Transverse colon (tissue), 4 donors: Measurements from ENCODE around the gene FBXL3. TPM values are rescaled to one million over a fixed set of nuclear protein-coding genes. Genes with fewer than 3 reads are reported as not detected.

ENCODE experiments used
- DNase-seq: peaks from one replicate; pipeline ENCODE4 v3.0.0-alpha.2; 2019
- H3K27ac ChIP-seq, 4 donors: fragments of 200-600 bp; sonication (generic); 2 replicates each; pipeline ENCODE4 v1.5.1; 2016 to 2018; ENCODE audit warnings: inconsistent platforms in 4 of 4
- H3K27me3 ChIP-seq: fragments of 200-600 bp; sonication (generic); 2 replicates; pipeline ENCODE4 v1.5.1; 2017; ENCODE audit warnings: inconsistent platforms
- H3K36me3 ChIP-seq, 4 donors: fragments of 200-600 bp; sonication (generic); 2 replicates each; pipeline ENCODE4 v1.5.1; 2017 to 2019; ENCODE audit warnings: inconsistent platforms in 4 of 4
- H3K4me1 ChIP-seq, 4 donors: fragments of 200-600 bp; sonication (generic); 2 replicates each; pipeline ENCODE4 v1.5.1; 2017 to 2020; ENCODE audit warnings: inconsistent platforms in 4 of 4
- H3K4me3 ChIP-seq, 4 donors: fragments of 200-600 bp; sonication (generic); 1 replicate in 1 of 4; 2 replicates in 3 of 4; pipeline versions ENCODE4 v1.5.1 to v1.6.1; 2017 to 2019; ENCODE audit warnings: inconsistent platforms in 4 of 4
- H3K9me3 ChIP-seq, 2 donors: fragments of 200-600 bp; sonication (generic); 2 replicates each; pipeline ENCODE4 v1.5.1; 2017 to 2019; ENCODE audit warnings: inconsistent platforms in 2 of 2
- EP300 ChIP-seq: sonication (generic); formaldehyde crosslinking; IDR thresholded peaks from one replicate; pipeline ENCODE4 v1.6.1; 2017; ENCODE audit warnings: antibody characterized with exemption, low read depth
- POLR2A ChIP-seq: fragments of 450-650 bp; IDR thresholded peaks from one replicate; pipeline ENCODE4 v1.6.1; 2016; ENCODE audit warnings: antibody characterized with exemption, mild to moderate bottlenecking, moderate library complexity
- POLR2AphosphoS5 ChIP-seq, 3 donors: sonication (generic); formaldehyde crosslinking; IDR thresholded peaks; one replicate each; pipeline ENCODE4 v1.6.1; 2016; ENCODE audit warnings: antibody characterized with exemption in 3 of 3
- WGBS, 2 donors: methylation state at CpG; one replicate each; pipeline ENCODE4 v1.1.5; 2018; ENCODE audit warnings: low coverage in 1 of 2; 5-methylcytosine and 5-hydroxymethylcytosine counted together
- in situ Hi-C, 4 donors: fragments of 200-750 bp; cut with MboI; loops; one replicate each; pipeline versions ENCODE4 v1.15.0 to v1.15.1; 2017; ENCODE audit warnings: low sequenced_read_pairs in 3 of 4, low pct_ligation_motif_present in 1 of 4, low pct_unique_long_range_greater_than_20kb in 1 of 4
- intact Hi-C: fragments of 100-400 bp; cut with DNase I; formaldehyde crosslinking; loops from one replicate; pipeline ENCODE4 v1.15.1; 2023; ENCODE audit warnings: low total_unique reads
- total RNA-seq, 4 donors: library from RNA; depleted of rRNA; stranded (reverse); fragments of >200 nt; gene quantifications; one replicate each; pipeline ENCODE4 v1.1.0, GENCODE V29; 2016
- TF ChIP-seq, protein P1 (sequence below), 5 experiments: fragments of 200-600 bp in 3 of 5; fragments of 450-650 bp in 2 of 5; sonication (generic) in 3 of 5; IDR thresholded peaks; 1 replicate in 2 of 5; 2 replicates in 3 of 5; pipeline ENCODE4 v1.5.1; 2016 to 2017; ENCODE audit warnings: antibody characterized with exemption in 5 of 5, inconsistent platforms in 3 of 5, mild to moderate bottlenecking in 2 of 5, moderate library complexity in 1 of 5

FBXL3 gene
- total RNA-seq, 4 donors from 2014 or later, result 23.1 to 111 (median 88.4) TPM

DNA sequence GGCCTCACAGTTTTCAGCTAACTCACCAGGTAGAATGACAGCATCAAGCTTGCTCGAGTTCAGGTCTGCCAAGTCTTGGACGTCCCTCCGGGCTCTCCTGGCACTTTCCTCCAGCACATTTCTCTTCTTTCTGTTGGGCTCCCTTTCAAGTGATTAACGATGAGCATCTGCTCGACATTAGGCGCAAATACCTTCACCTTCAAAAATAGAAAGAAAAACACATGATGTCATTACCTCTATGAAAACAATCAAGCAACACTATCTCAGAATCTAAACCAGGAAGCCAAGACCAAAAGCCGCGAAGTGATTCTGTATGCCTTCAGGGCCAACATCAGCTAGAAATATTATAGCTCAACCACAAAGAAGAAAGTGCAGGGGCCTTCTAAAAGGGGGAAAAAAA is 50.5 kb downstream of the FBXL3 start:
- TF ChIP-seq EP300 (no peak), POLR2A (no peak), POLR2AphosphoS5 (IDR thresholded peaks at IDR 0.05) (no peak)
- TF ChIP-seq, protein P1, sequence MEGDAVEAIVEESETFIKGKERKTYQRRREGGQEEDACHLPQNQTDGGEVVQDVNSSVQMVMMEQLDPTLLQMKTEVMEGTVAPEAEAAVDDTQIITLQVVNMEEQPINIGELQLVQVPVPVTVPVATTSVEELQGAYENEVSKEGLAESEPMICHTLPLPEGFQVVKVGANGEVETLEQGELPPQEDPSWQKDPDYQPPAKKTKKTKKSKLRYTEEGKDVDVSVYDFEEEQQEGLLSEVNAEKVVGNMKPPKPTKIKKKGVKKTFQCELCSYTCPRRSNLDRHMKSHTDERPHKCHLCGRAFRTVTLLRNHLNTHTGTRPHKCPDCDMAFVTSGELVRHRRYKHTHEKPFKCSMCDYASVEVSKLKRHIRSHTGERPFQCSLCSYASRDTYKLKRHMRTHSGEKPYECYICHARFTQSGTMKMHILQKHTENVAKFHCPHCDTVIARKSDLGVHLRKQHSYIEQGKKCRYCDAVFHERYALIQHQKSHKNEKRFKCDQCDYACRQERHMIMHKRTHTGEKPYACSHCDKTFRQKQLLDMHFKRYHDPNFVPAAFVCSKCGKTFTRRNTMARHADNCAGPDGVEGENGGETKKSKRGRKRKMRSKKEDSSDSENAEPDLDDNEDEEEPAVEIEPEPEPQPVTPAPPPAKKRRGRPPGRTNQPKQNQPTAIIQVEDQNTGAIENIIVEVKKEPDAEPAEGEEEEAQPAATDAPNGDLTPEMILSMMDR (IDR thresholded peaks at IDR 0.05), result no peak
- in situ Hi-C loops, result no loop called here

DNA sequence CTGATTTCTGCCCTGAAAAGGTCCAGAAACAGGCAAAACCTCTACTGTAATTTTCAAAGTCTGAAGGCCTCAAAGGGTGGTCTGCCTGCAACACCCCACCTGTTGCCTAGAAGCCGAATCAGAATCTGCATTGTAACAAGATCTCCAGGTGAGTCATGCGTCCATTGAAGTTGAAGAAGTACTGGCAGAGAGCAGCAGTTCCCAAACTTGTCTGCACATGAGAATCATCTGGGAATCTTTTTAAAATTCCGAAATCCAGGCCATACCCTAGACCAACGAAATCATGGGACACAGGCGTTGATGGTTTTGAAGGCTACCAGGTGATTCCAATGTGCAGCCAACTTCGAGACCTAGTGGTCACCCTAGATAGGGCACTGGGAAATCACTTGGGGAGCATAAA is 51.1 kb downstream of the FBXL3 start:
- in situ Hi-C loops (no loop called here), intact Hi-C loops (no loop called here)
- peaks cover 2 to 10% (median 6%) of the 10 kb centered on the region in 4 donors for H3K4me1 ChIP-seq

More for the DNA sequence above, 50.5 kb downstream of the FBXL3 start:
- Histone ChIP-seq H3K4me3 (no peak overlapping the region), H3K27ac (no peak overlapping the region), H3K36me3 (no peaks in the 10 kb centered on the region), H3K9me3 (no peaks in the 10 kb centered on the region), H3K27me3 (peaks cover 30% of the 10 kb centered on the region), H3K4me1 (peaks cover 2 to 10% (median 6%) of the 10 kb centered on the region in 4 donors)
- DNase-seq, result no peak
- 87 to 88% methylated on average over 6 to 8 of the region's 8 CpGs for WGBS, 2 donors
- intact Hi-C loops, result no loop called here

DNA sequence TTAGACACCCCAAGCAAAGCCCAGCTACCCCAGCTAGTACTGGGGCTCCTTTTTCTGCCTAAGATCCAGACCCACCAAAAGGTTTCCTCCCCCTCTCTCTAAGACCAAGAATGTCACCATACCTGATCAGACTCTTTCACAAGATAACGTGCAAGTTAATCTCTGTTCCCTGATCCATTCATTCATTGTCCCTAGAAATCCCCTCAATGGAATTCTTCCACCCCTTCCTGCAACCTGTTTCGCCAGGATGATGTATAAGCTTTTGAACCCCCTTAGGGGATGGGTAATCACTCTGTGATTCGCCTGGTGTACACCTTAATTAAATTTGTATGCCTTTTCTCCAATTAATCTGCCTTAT is 52.4 kb downstream of the FBXL3 start:
- H3K4me1 ChIP-seq, result peaks cover 0 to under 1% (median 0%) of the 10 kb centered on the region in 4 donors
- TF ChIP-seq, protein P1 (IDR thresholded peaks at IDR 0.05), result no peak
- no peak for TF ChIP-seq POLR2A
- no peak for TF ChIP-seq POLR2AphosphoS5 (IDR thresholded peaks at IDR 0.05)
- no peak for TF ChIP-seq EP300
- in situ Hi-C loops (no loop called here), intact Hi-C loops (no loop called here)
- no peak for DNase-seq
- H3K27me3 ChIP-seq, result peaks cover 11% of the 10 kb centered on the region
- no peaks in the 10 kb centered on the region for H3K36me3 ChIP-seq
- no peaks in the 10 kb centered on the region for H3K9me3 ChIP-seq
- WGBS, 2 donors, result 83 to 94% methylated on average over 3 of the region's 3 CpGs
- no peak overlapping the region for H3K4me3 ChIP-seq
- no peak overlapping the region for H3K27ac ChIP-seq

More for the DNA sequence above, 51.1 kb downstream of the FBXL3 start:
- no peaks in the 10 kb centered on the region for H3K36me3 ChIP-seq
- H3K27me3 ChIP-seq, result peaks cover 24% of the 10 kb centered on the region
- no peak for TF ChIP-seq POLR2A
- no peak for TF ChIP-seq POLR2AphosphoS5 (IDR thresholded peaks at IDR 0.05)
- TF ChIP-seq EP300, result no peak
- DNase-seq, result no peak
- H3K4me3 ChIP-seq, result no peak overlapping the region
- H3K9me3 ChIP-seq, result no peaks in the 10 kb centered on the region
- no peak overlapping the region for H3K27ac ChIP-seq
- 92 to 93% methylated on average over 2 to 6 of the region's 6 CpGs for WGBS, 2 donors

DNA sequence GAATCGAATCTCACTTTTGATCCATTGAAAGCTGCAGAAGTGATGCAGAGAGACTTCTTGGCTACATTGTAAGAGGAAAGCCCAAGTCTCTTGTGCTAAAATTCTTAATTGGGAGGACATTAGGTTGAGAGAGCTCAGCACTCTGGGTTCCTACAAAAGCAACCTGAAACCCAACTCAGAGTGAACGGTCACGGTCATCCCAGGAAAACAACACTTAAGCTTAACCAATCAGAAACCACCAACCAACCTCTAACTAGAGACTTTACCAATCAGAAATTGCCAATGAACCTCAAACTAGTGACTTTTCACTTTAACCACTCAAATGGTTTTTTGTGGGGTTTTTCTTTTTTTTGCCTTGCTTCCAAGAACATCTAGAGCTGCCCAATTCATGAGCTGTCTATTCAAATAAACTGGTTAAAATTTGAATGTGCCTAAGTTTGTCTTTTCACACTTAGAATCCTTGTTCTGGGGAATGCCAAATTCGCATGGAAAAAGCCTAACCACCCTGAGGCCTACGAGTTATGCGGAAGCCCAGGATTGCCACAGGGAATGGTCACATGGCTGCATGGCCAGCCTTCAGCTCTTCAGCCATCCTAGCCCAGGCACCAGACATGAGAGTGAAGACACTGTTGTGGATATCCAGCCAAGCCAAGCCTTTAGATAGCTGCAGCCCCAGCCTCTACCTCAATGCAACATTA is 52.9 kb downstream of the FBXL3 start:
- intact Hi-C loops (no loop called here), in situ Hi-C loops (no loop called here)
- Histone ChIP-seq H3K27ac (no peak overlapping the region), H3K4me1 (no peaks in the 10 kb centered on the region), H3K4me3 (no peak overlapping the region), H3K9me3 (no peaks in the 10 kb centered on the region), H3K27me3 (peaks cover 9% of the 10 kb centered on the region), H3K36me3 (no peaks in the 10 kb centered on the region)
- no peak for DNase-seq
- TF ChIP-seq EP300, result no peak
- TF ChIP-seq POLR2AphosphoS5 (IDR thresholded peaks at IDR 0.05), result no peak
- no peak for TF ChIP-seq POLR2A
- TF ChIP-seq, protein P1 (IDR thresholded peaks at IDR 0.05), result no peak
- WGBS, 2 donors, result 69 to 87% methylated on average over 2 to 6 of the region's 6 CpGs
